ENCODE results near the gene MSRB3. TPM values are rescaled to one million over a fixed set of nuclear protein-coding genes. Genes with fewer than 3 reads are reported as not detected.

The MSRB3 gene
- polyA plus RNA-seq, 1 donor (not counting 4 experiments of a cell fraction or from before 2014, with no cell fraction given), result 12.3 TPM

DNA sequence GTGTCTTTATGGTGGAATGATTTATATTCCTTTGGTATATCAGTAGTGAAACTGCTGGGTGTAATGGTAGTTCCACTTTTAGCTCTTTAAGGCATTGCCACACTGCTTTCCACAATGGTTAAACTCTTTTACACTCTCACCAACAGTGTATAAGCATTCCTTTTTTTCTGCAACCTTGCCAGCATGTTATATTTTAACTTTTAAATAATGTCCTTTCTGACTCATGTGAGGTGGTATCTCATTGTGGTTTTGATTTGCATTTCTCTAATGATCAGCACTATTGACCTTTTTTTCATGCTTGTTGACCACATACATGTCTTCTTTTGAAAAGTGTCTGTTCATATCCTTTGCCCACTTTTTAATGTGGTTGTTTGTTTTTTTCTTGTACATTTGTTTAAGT is 142.5 kb downstream of the MSRB3 start:
- TF ChIP-seq EZH2 (IDR thresholded peaks at IDR 0.05; ENCODE audit: low read length), result no peak
- TF ChIP-seq, protein P1, sequence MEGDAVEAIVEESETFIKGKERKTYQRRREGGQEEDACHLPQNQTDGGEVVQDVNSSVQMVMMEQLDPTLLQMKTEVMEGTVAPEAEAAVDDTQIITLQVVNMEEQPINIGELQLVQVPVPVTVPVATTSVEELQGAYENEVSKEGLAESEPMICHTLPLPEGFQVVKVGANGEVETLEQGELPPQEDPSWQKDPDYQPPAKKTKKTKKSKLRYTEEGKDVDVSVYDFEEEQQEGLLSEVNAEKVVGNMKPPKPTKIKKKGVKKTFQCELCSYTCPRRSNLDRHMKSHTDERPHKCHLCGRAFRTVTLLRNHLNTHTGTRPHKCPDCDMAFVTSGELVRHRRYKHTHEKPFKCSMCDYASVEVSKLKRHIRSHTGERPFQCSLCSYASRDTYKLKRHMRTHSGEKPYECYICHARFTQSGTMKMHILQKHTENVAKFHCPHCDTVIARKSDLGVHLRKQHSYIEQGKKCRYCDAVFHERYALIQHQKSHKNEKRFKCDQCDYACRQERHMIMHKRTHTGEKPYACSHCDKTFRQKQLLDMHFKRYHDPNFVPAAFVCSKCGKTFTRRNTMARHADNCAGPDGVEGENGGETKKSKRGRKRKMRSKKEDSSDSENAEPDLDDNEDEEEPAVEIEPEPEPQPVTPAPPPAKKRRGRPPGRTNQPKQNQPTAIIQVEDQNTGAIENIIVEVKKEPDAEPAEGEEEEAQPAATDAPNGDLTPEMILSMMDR (optimal IDR thresholded peaks at IDR 0.05 in 1 of 3, IDR thresholded peaks at IDR 0.05 in 1 of 3, conservative IDR thresholded peaks at IDR 0.05 in 1 of 3; ENCODE audit: extremely low read depth in 1 of 3, insufficient read depth in 2 of 3, low read length in 3 of 3), result no peak
- dilution Hi-C loops (cut with MboI; ENCODE audit: extremely low pct_ligation_motif_present, low sequenced_read_pairs), result no loop called here
- no peaks in the 10 kb centered on the region for H3K79me2 ChIP-seq (ENCODE audit: control insufficient read depth, insufficient read depth, low read length)
- no peak for FAIRE-seq
- no peak overlapping the region for H3K4me3 ChIP-seq (ENCODE audit: control insufficient read depth in 2 of 3, extremely low read depth in 1 of 3, insufficient read depth in 2 of 3, low read depth in 1 of 3, low read length in 3 of 3)
- H3K4me2 ChIP-seq (ENCODE audit: control insufficient read depth, extremely low read depth, insufficient read depth, low read depth, low read length), result no peak overlapping the region
- H2AFZ ChIP-seq (ENCODE audit: control insufficient read depth, low read length), result no peak overlapping the region
- DNase-seq (ENCODE audit: low read depth, low spot score), result no peak
- no peaks in the 10 kb centered on the region for H3K4me1 ChIP-seq (ENCODE audit: control insufficient read depth, extremely low read depth, insufficient read depth, low read length)
- H3K27me3 ChIP-seq (ENCODE audit: control insufficient read depth, extremely low read depth, insufficient read depth, low read length), result no peaks in the 10 kb centered on the region
- H3K9ac ChIP-seq (ENCODE audit: control insufficient read depth, extremely low read depth, insufficient read depth, low read length), result no peak overlapping the region
- H3K9me1 ChIP-seq (ENCODE audit: control insufficient read depth, extremely low read depth, insufficient read depth, low read length), result no peaks in the 10 kb centered on the region
- H3K27ac ChIP-seq (ENCODE audit: control insufficient read depth, insufficient read depth, low read length), result no peak overlapping the region
- H4K20me1 ChIP-seq (ENCODE audit: control insufficient read depth, extremely low read depth, insufficient read depth, low read length), result no peaks in the 10 kb centered on the region
- H3K9me3 ChIP-seq (ENCODE audit: control insufficient read depth, low read depth, low read length), result peaks cover 2% of the 10 kb centered on the region
- no peaks in the 10 kb centered on the region for H3K36me3 ChIP-seq (ENCODE audit: control insufficient read depth in 2 of 2, extremely low read depth in 1 of 2, insufficient read depth in 2 of 2, low read length in 2 of 2)

DNA sequence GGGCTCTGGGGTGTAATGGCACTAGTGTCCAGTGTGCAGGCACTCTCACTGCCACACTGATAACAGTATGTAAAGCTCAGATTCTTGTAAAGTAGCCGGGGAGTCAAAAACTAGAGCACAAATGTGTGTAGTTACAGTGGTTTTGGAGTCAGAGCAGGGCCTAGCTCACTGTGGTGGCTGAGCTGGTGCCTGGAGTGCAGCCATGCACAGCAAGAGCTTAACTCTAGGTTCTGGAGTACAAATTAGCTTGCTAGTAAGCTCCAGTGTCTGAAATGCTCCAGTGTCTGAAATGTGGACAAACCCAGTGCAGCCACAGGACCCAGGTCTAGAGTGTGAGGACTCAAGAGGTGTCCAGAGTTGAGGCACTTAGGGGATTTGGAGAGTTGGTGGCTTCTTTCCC is 149.2 kb downstream of the MSRB3 start:
- no peaks in the 10 kb centered on the region for H3K36me3 ChIP-seq (ENCODE audit: control insufficient read depth in 2 of 2, extremely low read depth in 1 of 2, insufficient read depth in 2 of 2, low read length in 2 of 2)
- H3K9me1 ChIP-seq (ENCODE audit: control insufficient read depth, extremely low read depth, insufficient read depth, low read length), result no peaks in the 10 kb centered on the region
- no peak overlapping the region for H2AFZ ChIP-seq (ENCODE audit: control insufficient read depth, low read length)
- no peaks in the 10 kb centered on the region for H4K20me1 ChIP-seq (ENCODE audit: control insufficient read depth, extremely low read depth, insufficient read depth, low read length)
- DNase-seq (ENCODE audit: low read depth, low spot score) (no peak), FAIRE-seq (no peak)
- H3K9ac ChIP-seq (ENCODE audit: control insufficient read depth, extremely low read depth, insufficient read depth, low read length), result no peak overlapping the region
- H3K27ac ChIP-seq (ENCODE audit: control insufficient read depth, insufficient read depth, low read length), result no peak overlapping the region
- H3K4me3 ChIP-seq (ENCODE audit: control insufficient read depth in 2 of 3, extremely low read depth in 1 of 3, insufficient read depth in 2 of 3, low read depth in 1 of 3, low read length in 3 of 3), result no peak overlapping the region
- peaks cover 33% of the 10 kb centered on the region for H3K4me1 ChIP-seq (ENCODE audit: control insufficient read depth, extremely low read depth, insufficient read depth, low read length)
- dilution Hi-C loops (cut with MboI; ENCODE audit: extremely low pct_ligation_motif_present, low sequenced_read_pairs), result no loop called here
- no peaks in the 10 kb centered on the region for H3K27me3 ChIP-seq (ENCODE audit: control insufficient read depth, extremely low read depth, insufficient read depth, low read length)
- no peak overlapping the region for H3K4me2 ChIP-seq (ENCODE audit: control insufficient read depth, extremely low read depth, insufficient read depth, low read depth, low read length)
- no peaks in the 10 kb centered on the region for H3K9me3 ChIP-seq (ENCODE audit: control insufficient read depth, low read depth, low read length)
- H3K79me2 ChIP-seq (ENCODE audit: control insufficient read depth, insufficient read depth, low read length), result no peaks in the 10 kb centered on the region
- TF ChIP-seq, protein P1 (optimal IDR thresholded peaks at IDR 0.05 in 1 of 3, IDR thresholded peaks at IDR 0.05 in 1 of 3, conservative IDR thresholded peaks at IDR 0.05 in 1 of 3; ENCODE audit: extremely low read depth in 1 of 3, insufficient read depth in 2 of 3, low read length in 3 of 3), result no peak
- TF ChIP-seq EZH2 (IDR thresholded peaks at IDR 0.05; ENCODE audit: low read length), result no peak
